ENCODE measurements around the gene NPW. TPM values are rescaled to one million over a fixed set of nuclear protein-coding genes. Genes with fewer than 3 reads are reported as not detected.

NPW gene
- total RNA-seq, 4 donors from 2014 or later = 0.48 TPM; not detected in 3

- H3K27ac ChIP-seq = no peak overlapping the region
- no peak for DNase-seq
Observed at GRCh38 chr16:2054543-2055245, 35.1 kb downstream of the NPW start.

GRCh38 chr16:2056077-2056476 is 36.5 kb downstream of the NPW start:
- no peaks in the 10 kb centered on the region for H3K9me3 ChIP-seq
- TF ChIP-seq POLR2A (IDR thresholded peaks at IDR 0.05) (no peak), CTCF (IDR thresholded peaks at IDR 0.05) (peak in 1 of 6 experiments; percentile 16)
- peaks cover 26 to 94% (median 41%) of the 10 kb centered on the region in 3 donors for H3K36me3 ChIP-seq
- 65 to 76% methylated on average over 5 to 11 of the region's 15 CpGs for WGBS, 2 donors
- DNase-seq = no peak
- H3K27me3 ChIP-seq = no peaks in the 10 kb centered on the region
- H3K4me1 ChIP-seq = no peaks in the 10 kb centered on the region
- intact Hi-C loops (cut with DNase I) = no loop called here
- H3K27ac ChIP-seq = no peak overlapping the region
- no peak overlapping the region for H3K4me3 ChIP-seq

More at GRCh38 chr16:2054543-2055245, 35.1 kb downstream of the NPW start:
- Histone ChIP-seq H3K4me3 (no peak overlapping the region), H3K4me1 (peaks cover 0 to under 1% (median 0%) of the 10 kb centered on the region in 3 donors), H3K9me3 (no peaks in the 10 kb centered on the region), H3K27me3 (no peaks in the 10 kb centered on the region), H3K36me3 (peaks cover 26 to 92% (median 30%) of the 10 kb centered on the region in 3 donors)
- intact Hi-C loops (cut with DNase I) = no loop called here
- 87 to 90% methylated on average over 4 to 16 of the region's 29 CpGs for WGBS, 2 donors
- TF ChIP-seq CTCF (IDR thresholded peaks at IDR 0.05) = no peak
- TF ChIP-seq POLR2A (IDR thresholded peaks at IDR 0.05) = no peak

- Histone ChIP-seq H3K9me3 (no peaks in the 10 kb centered on the region), H3K36me3 (peaks cover 26 to 94% (median 43%) of the 10 kb centered on the region in 3 donors), H3K4me1 (no peaks in the 10 kb centered on the region), H3K4me3 (no peak overlapping the region), H3K27me3 (no peaks in the 10 kb centered on the region), H3K27ac (peak overlapping the region in 1 of 4 donors; percentile 9)
- 90 to 96% methylated on average over 2 to 9 of the region's 19 CpGs for WGBS, 2 donors
- intact Hi-C loops (cut with DNase I) = no loop called here
- TF ChIP-seq POLR2A (IDR thresholded peaks at IDR 0.05) (no peak), CTCF (IDR thresholded peaks at IDR 0.05) (peak in 3 of 6 experiments; percentile 5 to 25 (median 23))
- no peak for DNase-seq
Observed at GRCh38 chr16:2056681-2057407, 37.3 kb downstream of the NPW start.

GRCh38 chr16:2057438-2057837 is 37.9 kb downstream of the NPW start:
- WGBS, 2 donors = 92 to 94% methylated on average over 4 to 7 of the region's 10 CpGs
- TF ChIP-seq POLR2A (IDR thresholded peaks at IDR 0.05) (no peak), CTCF (IDR thresholded peaks at IDR 0.05) (no peak)
- Histone ChIP-seq H3K36me3 (peaks cover 31 to 94% (median 44%) of the 10 kb centered on the region in 3 donors), H3K27ac (peak overlapping the region in 1 of 4 donors; percentile 9), H3K9me3 (no peaks in the 10 kb centered on the region), H3K27me3 (no peaks in the 10 kb centered on the region), H3K4me3 (no peak overlapping the region), H3K4me1 (no peaks in the 10 kb centered on the region)
- no peak for DNase-seq
- intact Hi-C loops (cut with DNase I) = no loop called here

- Histone ChIP-seq H3K4me3 (no peak overlapping the region), H3K4me1 (no peaks in the 10 kb centered on the region), H3K27ac (no peak overlapping the region), H3K9me3 (no peaks in the 10 kb centered on the region), H3K27me3 (no peaks in the 10 kb centered on the region), H3K36me3 (peaks cover 32 to 94% (median 44%) of the 10 kb centered on the region in 3 donors)
- no peak for DNase-seq
- WGBS, 2 donors = 73 to 87% methylated on average over 3 of the region's 13 CpGs
- intact Hi-C loops (cut with DNase I) = no loop called here
- no peak for TF ChIP-seq POLR2A (IDR thresholded peaks at IDR 0.05)
- TF ChIP-seq CTCF (IDR thresholded peaks at IDR 0.05) = no peak
Observed at GRCh38 chr16:2058420-2058819, 38.8 kb downstream of the NPW start.

Data from esophagus squamous epithelium (tissue), 5 donors.